ENCODE measurements around the gene ATRNL1.

DNA sequence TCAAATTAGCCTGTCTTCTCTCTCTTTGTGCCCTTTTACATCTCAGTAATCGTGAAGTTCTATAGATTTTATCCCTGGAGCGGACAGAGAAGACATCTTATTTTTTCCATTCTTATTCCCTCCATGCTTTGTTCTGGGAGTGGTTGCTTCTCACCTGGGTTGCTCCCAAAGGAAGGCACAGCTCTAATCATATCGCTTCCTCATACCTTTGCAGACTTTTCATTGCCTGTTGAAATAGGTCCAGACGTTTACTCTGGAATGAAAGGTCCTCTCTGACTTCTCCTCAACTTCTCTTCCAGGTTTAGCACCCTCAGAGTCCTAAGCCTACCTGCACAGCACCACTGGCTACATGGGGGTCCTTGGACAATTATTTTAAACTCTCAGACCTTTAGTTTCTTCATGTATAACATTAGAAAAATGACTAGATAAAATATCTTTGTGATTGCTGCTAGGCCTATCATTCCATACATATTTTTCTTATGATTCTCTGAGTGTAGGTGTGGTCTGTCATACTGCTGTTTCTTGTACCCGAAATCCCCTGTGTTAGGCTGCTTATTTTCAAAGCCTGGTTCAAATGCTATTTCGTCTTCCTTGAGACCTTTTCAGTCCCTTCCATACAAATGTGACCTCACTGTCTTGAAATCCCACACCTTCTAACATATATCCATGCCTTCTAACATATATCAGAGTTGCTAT is 761.7 kb downstream of the ATRNL1 start:
- TF ChIP-seq, protein P1, sequence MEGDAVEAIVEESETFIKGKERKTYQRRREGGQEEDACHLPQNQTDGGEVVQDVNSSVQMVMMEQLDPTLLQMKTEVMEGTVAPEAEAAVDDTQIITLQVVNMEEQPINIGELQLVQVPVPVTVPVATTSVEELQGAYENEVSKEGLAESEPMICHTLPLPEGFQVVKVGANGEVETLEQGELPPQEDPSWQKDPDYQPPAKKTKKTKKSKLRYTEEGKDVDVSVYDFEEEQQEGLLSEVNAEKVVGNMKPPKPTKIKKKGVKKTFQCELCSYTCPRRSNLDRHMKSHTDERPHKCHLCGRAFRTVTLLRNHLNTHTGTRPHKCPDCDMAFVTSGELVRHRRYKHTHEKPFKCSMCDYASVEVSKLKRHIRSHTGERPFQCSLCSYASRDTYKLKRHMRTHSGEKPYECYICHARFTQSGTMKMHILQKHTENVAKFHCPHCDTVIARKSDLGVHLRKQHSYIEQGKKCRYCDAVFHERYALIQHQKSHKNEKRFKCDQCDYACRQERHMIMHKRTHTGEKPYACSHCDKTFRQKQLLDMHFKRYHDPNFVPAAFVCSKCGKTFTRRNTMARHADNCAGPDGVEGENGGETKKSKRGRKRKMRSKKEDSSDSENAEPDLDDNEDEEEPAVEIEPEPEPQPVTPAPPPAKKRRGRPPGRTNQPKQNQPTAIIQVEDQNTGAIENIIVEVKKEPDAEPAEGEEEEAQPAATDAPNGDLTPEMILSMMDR (IDR thresholded peaks at IDR 0.05): no peak
- no peak for TF ChIP-seq NR3C1 (CRISPR knock-in tag; conservative IDR thresholded peaks at IDR 0.05; ENCODE audit: low read depth)
- TF ChIP-seq TCF7 (CRISPR knock-in tag; IDR thresholded peaks at IDR 0.05; ENCODE audit: low read depth): no peak
